ENCODE data around the gene SESN1.
"Not testable (repeated sequence)": the region's sequence is repeated elsewhere in the genome, so short reads cannot be mapped to it uniquely, and the experiment has no call there.

SESN1 gene

DNA sequence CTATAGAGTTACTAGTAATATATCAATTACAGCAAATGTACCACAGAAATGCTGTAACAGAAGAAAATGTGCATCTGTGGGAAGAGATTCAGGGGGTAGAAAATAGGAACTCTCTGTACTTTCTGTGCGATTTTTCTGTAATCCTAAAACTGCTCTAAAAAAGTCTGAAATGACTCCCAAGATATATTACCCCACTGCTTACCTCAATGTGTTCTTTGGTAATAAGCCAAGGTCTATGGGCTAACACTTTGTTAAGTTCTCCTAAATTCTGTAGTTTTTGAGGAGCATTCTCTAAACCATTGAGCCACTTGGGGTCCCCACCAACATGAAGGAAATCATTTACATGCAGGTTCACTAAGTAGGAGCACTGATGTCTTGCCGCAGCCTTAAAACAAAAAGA lies 94.4 kb downstream of the SESN1 start:
- no peak for DNase-seq (ENCODE audit: low spot score)

DNA sequence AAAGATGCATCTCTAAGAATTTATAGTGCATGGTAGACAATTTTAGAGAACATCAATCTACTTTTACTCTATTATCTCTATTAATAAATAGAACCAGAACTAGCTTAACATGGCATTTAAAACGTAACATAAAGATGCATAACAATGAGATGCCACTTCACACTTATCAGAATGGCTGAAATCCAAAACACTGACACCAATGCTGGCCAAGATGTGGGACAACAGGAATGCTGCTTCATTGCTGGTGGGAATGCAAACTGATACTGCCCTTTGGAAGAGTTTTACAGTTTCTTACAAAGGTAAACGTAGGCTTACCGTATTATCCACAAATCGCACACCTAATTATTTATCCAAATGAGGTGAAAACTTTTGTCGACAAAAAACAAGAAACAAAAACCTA lies 95.2 kb downstream of the SESN1 start:
- DNase-seq (ENCODE audit: low spot score) = no peak

DNA sequence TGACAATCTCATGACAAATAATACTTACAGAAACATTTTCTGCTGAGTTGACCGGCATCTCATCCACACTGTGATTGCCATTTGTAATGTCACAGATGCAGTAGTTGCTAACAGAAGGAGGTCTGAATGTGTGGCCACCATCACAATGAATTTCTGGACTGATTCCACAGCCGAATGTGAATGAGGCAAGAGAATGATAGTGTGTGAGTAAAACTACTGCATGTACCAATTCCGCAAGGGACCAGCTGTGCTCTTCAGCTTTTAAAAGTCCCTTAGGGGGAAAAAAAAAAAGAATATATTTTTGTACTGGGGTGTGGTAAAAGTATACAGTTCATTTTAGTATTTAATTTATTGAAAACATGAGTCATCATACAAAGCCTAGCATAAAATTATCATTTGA lies 96.2 kb downstream of the SESN1 start:
- no peak for DNase-seq (ENCODE audit: low spot score)

DNA sequence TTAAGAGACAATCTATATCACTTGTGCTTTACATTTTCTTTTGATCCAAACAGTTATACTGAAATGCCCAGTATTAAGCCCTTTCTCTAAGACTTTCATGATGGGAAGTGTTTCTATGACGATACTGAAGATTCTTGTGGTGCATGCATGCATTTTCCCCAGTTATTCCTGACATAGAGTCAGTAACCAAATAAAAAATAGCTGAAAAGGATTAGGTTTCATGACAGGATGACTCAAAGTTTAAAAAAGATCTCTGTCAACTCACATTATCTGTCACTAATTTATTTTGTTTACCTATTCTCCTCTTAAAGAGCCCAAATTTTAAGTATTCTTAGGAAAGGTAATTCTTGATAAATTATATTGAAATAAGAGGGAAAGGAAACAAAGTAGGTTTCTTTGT lies 98.4 kb downstream of the SESN1 start:
- DNase-seq (ENCODE audit: low spot score) = no peak

- DNase-seq (ENCODE audit: low spot score) = no peak
These were observed 99.3 kb downstream of the SESN1 start for GRCh38 chr6:108995296-108995695.

DNA sequence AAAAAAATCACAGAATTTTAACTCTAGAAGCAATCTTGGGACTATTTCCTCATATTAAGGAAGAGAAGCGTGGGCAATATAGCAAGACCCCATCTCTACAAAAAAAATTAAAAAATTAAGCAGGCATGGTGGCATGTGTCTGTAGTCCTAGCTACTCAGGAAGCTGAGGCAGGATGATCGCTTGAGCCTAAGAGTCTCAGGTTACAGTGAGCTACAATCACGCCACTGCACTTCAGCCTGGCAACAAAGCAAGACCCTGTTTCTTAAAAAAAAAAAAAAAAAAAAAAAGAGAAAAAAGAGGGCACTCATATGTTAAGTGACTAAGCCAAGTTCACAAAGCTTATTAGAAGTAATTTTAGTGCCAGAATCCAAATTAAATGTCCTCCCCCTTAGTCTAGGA lies 100.8 kb downstream of the SESN1 start:
- no peak for DNase-seq (ENCODE audit: low spot score)

DNA sequence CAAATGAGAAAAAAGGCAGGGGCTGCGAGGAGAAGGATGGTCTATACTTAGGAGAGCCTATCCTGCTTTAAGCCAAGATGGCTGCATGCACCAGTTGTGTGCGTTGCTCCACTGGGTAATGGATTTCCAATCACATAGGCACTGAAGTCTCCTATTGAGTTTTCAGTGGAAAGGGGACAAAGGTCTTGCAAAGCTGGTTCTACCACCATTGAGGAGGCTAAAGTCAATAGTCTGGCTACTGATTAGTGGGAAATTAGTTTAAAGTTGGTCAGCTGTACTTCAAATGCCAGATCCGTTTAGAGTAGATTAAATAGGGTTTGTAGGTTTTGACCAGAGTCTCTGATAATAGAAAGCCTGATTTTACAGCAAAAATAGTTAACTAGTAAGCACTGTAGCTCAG lies 104.9 kb downstream of the SESN1 start:
- DNase-seq (ENCODE audit: low spot score) = no peak

DNA sequence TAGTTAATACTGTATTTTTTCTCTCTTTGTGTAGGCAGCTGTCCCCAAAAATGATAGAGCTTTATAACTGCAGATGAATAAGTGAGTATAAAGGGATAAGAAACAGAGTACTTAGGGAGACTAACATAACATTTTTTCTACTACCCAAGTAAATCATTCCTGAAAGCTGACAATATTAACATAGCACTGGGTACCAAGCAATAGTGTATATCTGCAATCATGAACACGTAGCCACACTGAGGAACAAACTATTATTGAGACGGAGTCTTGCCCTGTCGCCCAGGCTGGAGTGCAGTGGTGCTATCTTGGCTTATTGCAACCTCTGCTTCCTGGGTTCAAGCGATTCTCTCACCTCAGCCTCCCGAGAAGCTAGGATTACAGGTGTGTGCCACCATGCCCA lies 105.9 kb downstream of the SESN1 start:
- DNase-seq (ENCODE audit: low spot score) = no peak

GRCh38 chr6:108988296-108988695 lies 106.3 kb downstream of the SESN1 start:
- no peak for DNase-seq (ENCODE audit: low spot score)

GRCh38 chr6:108987156-108987555 lies 107.5 kb downstream of the SESN1 start:
- DNase-seq (ENCODE audit: low spot score) = no peak

GRCh38 chr6:108985301-108985700 lies 109.3 kb downstream of the SESN1 start:
- DNase-seq (ENCODE audit: low spot score) = no peak

GRCh38 chr6:108983151-108983550 lies 111.5 kb downstream of the SESN1 start:
- DNase-seq (ENCODE audit: low spot score) = no peak

GRCh38 chr6:108982154-108983113 lies 112.2 kb downstream of the SESN1 start:
- no peak for DNase-seq (ENCODE audit: low spot score)

DNA sequence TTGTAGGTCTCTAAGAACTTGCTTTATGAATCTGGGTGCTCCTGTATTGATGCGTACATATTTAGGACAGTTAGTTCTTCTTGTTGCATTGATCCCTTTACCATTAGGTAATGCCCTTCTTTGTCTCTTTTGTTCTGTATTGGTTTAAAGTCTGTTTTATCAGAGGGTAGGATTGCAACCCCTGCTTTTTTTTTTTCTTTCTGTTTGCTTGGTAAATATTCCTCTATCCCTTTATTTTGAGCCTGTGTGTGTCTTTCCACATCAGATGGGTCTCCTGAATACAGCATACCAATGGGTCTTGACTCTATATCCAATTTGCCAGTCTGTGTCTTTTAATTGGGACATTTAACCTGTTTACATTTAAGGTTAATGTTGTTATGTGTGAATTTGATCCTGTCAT lies 116.0 kb downstream of the SESN1 start:
- not testable (repeated sequence) for DNase-seq (ENCODE audit: low spot score)

GRCh38 chr6:108974201-108974600 lies 120.4 kb downstream of the SESN1 start:
- DNase-seq (ENCODE audit: low spot score) = no peak

DNA sequence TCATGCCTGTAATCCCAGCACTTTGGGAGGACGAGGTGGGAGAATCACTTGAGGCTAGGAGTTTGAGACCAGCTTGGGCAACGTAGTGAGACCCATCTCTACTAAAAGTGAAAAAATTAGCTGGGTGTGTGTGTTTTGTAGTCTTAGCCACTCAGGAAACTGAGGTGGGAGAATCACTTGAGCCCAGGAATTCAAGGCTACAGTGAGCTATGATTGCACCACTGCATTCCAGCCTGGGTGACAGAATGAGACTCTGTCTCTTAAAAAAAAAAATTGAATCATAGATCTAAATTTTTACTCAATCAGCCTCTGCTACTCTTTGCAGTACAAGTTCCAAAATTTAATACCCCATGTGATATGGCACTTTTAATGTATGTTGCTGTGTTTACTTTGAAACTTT lies 124.9 kb downstream of the SESN1 start:
- DNase-seq (ENCODE audit: low spot score) = no peak

DNA sequence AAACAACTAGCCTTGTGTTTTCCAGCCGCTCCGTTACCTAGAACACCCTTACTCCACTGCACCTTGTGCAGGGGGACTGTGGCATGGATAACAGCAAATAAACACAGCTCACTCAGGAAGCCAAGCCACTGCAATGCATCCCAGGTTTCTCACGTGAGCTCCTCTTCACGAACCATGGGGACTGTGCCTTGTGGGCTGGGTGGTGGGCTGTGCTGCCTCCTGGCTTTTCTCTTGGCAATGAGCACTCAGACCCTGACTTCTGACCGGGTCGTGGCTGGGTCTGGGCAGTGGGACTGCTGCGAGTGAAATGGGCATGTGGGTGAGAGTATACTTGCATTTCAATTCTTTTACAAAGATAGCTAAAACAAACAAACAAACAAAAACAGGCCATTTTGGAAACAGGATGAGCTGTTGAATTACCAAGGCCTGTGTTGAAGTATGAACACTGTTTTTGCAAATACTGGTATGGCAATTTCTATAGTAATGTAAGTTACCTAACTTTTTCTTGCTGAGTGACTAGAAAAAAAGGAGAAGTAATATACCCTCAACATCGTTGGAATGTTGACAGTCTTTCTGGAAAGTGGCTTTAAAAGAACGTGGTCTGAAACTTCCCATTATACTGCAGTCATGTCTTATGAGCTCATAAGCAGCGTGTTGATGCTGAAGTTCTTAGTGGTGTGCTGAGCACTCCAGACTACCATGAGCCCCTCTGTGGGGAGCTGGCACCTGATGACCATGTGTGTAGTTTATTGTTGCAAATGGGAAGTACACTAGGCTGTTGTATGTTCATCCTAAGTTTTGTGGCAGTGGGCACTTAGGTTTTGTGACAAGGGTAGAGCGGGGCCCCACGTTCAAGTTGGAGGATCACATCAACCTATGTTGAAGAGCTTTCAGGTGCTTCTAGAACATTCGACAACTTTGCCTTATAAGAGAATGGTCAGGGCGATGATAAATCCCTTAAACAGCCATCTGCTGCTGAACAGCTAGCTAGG lies 126.0 kb downstream of the SESN1 start:
- no peak for DNase-seq (ENCODE audit: low spot score)

- DNase-seq (ENCODE audit: low spot score) = no peak
These were observed 127.5 kb downstream of the SESN1 start for GRCh38 chr6:108966855-108967755.

DNA sequence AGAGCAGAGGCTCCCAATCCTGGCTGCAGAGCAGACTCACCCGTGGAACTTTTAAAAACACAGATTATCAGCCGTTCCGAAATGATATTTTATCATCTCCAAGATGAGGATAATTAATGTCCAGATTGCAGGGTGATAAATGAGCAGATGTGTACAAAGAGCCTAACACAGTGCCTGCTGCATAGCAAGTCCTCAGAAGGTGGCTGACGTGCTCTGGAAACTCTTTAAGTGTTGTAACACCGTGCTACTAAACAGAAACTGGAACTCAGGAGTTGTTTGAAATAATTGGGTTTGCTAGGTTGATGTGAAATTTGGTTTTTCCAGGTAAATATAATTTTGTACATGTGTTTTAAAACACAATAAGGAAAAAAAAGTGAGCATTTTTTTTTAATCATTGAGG lies 128.4 kb downstream of the SESN1 start:
- no peak for DNase-seq (ENCODE audit: low spot score)

DNA sequence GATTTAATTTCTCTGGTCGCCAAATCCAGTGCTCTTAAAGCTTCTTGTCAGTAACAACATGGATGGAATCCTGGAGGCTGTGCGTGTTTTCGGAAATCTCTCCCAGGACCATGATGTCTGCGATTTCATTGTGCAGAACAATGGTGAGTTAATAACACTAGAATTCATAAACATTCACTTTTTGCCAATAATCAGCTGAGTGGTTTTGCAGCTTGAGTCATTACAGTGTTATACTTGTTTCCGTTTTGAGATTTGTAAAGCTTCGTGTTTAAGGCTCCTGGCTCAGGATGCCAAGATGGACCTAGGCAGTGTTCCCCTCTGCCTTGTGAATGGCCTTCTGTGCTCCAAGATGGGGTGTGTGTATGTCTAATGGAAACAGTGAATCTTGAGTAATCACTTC lies 132.7 kb downstream of the SESN1 start:
- peak; percentile 64 for DNase-seq (ENCODE audit: low spot score)

GRCh38 chr6:108961077-108961476 lies 133.6 kb downstream of the SESN1 start:
- DNase-seq (ENCODE audit: low spot score) = no peak

GRCh38 chr6:108960601-108961000 lies 134.0 kb downstream of the SESN1 start:
- DNase-seq (ENCODE audit: low spot score) = no peak
